HepG2 (cell line): Measurements from ENCODE around the gene BICRA. TPM values are rescaled to one million over a fixed set of nuclear protein-coding genes. Genes with fewer than 3 reads are reported as not detected.

Source experiments
- ATF5 ChIP-seq: sonication (generic); formaldehyde crosslinking; IDR thresholded peaks from 2 replicates; pipeline ENCODE4 v1.4.0; 2020; ENCODE audit warnings: mild to moderate bottlenecking, low read depth, missing genetic modification reagents
- BCL3 ChIP-seq: sonication (generic); formaldehyde crosslinking; IDR thresholded peaks from 2 replicates; pipeline ENCODE4 v1.5.1; 2020; ENCODE audit warnings: mild to moderate bottlenecking, missing genetic modification reagents, moderate library complexity
- CENPX ChIP-seq: sonication (generic); formaldehyde crosslinking; IDR thresholded peaks from 2 replicates; pipeline ENCODE4 v1.9.0; 2021; ENCODE audit warnings: mild to moderate bottlenecking, missing genetic modification reagents, moderate library complexity
- ETS1 ChIP-seq: sonication (generic); formaldehyde crosslinking; IDR thresholded peaks from 2 replicates; pipeline ENCODE4 v1.4.0; 2020; ENCODE audit warnings: missing genetic modification reagents
- IKZF5 ChIP-seq: IDR thresholded peaks from 2 replicates; pipeline ENCODE4 v1.6.1; 2018; ENCODE audit warnings: missing genetic modification reagents, mild to moderate bottlenecking, missing compliant biosample characterization
- LRRFIP1 ChIP-seq: sonication (generic); formaldehyde crosslinking; conservative IDR thresholded peaks from 2 replicates; pipeline ENCODE4 v1.4.0; 2020; ENCODE audit warnings: missing genetic modification reagents
- RFX5 ChIP-seq: IDR thresholded peaks from 2 replicates; pipeline ENCODE4 v1.6.1; 2011; ENCODE audit warnings: low read depth, low read length, improper control_type of control experiment
- ZBTB44 ChIP-seq: sonication (generic); formaldehyde crosslinking; IDR thresholded peaks from 2 replicates; pipeline ENCODE4 v1.4.0; 2020; ENCODE audit warnings: missing genetic modification reagents
- ZNF609 ChIP-seq: sonication (generic); formaldehyde crosslinking; IDR thresholded peaks from 2 replicates; pipeline ENCODE4 v1.4.0; 2020; ENCODE audit warnings: mild to moderate bottlenecking, missing genetic modification reagents, borderline replicate concordance
- ZNF790 ChIP-seq: sonication (generic); formaldehyde crosslinking; IDR thresholded peaks from 2 replicates; pipeline ENCODE4 v1.8.0; 2022; ENCODE audit warnings: missing genetic modification reagents, mild to moderate bottlenecking, borderline replicate concordance
- ZNF839 ChIP-seq: sonication (generic); formaldehyde crosslinking; IDR thresholded peaks from 2 replicates; pipeline ENCODE4 v1.4.0; 2020; ENCODE audit warnings: missing genetic modification reagents, mild to moderate bottlenecking, borderline replicate concordance
- polyA plus RNA-seq, 8 experiments: library from polyadenylated mRNA; depleted of rRNA in 3 of 8; stranded (reverse) in 7 of 8; unstranded in 1 of 8; fragments of >200 nt; fragmentation: Illumina TruSeq in 4 of 8; extraction: Trizol in 4 of 8; gene quantifications; 2 replicates each; pipeline versions ENCODE4 v1.2.1 to v1.2.3, GENCODE V29; 2011 to 2016; ENCODE audit warnings: low read depth in 4 of 8, missing spikeins in 1 of 8, mixed read lengths in 1 of 8; ENCODE audit not compliant: insufficient read depth in 1 of 8
- total RNA-seq, 5 experiments: library from RNA; depleted of rRNA; stranded (reverse); fragments of >200 nt; fragmentation: Illumina TruSeq; extraction: Trizol; gene quantifications; 2 replicates each; pipeline ENCODE4 v1.2.3, GENCODE V29; 2016; ENCODE audit warnings: low read depth in 1 of 5

The BICRA gene
- total and polyA plus RNA-seq, 2 of the 13 experiments (the other 11 are each of a cell fraction or from before 2014, with no cell fraction given): 0.55 to 0.71 TPM

- TF ChIP-seq ETS1 (CRISPR knock-in tag): no peak
- TF ChIP-seq LRRFIP1 (CRISPR knock-in tag): no peak
- 0 out of 2 replicates have a peak, but pooled peaks have one; percentile 9 for TF ChIP-seq ATF5 (CRISPR knock-in tag)
- 0 out of 2 replicates have a peak, but pooled peaks have one; percentile 53 for TF ChIP-seq ZNF609 (CRISPR knock-in tag)
- TF ChIP-seq BCL3 (CRISPR knock-in tag): no peak
- TF ChIP-seq IKZF5 (CRISPR knock-in tag): peak; percentile 46; the same call in 1 of the 2 replicates
- TF ChIP-seq CENPX: no peak
- no peak for TF ChIP-seq ZBTB44 (CRISPR knock-in tag)
- no peak for TF ChIP-seq RFX5
- TF ChIP-seq ZNF790 (CRISPR knock-in tag): no peak
- no peak for TF ChIP-seq ZNF839 (CRISPR knock-in tag)
Observed at GRCh38 chr19:47600246-47601179, 8.4 kb upstream of the BICRA start (continued).
